CD14-positive monocyte (primary cell): Measurements from ENCODE around the gene DUSP28. TPM values are rescaled to one million over a fixed set of nuclear protein-coding genes. Genes with fewer than 3 reads are reported as not detected.

ENCODE experiments used
- DNase-seq, 3 donors: peaks; one replicate each; pipeline ENCODE4 v3.0.0-alpha.2; 2011 to 2022
- H2AFZ ChIP-seq: 2 replicates; pipeline ENCODE4 v1.6.0; 2012; ENCODE audit warnings: mild to moderate bottlenecking, low read depth, low read length, inconsistent platforms; ENCODE audit not compliant: insufficient read depth, poor library complexity, severe bottlenecking
- H3K27ac ChIP-seq, 2 donors: 1 replicate in 1 of 2; 2 replicates in 1 of 2; pipeline ENCODE4 v1.5.1; 2012 to 2013; ENCODE audit warnings: low read length in 2 of 2, control low read depth in 1 of 2, inconsistent platforms in 1 of 2, low read depth in 1 of 2, mild to moderate bottlenecking in 1 of 2
- H3K27me3 ChIP-seq, 2 donors: one replicate each; pipeline versions ENCODE4 v1.6.0 to v1.6.1; 2011 to 2013; ENCODE audit warnings: low read length in 2 of 2; ENCODE audit not compliant: control insufficient read depth in 2 of 2, insufficient read depth in 2 of 2
- H3K36me3 ChIP-seq, 2 donors: replicated peaks in 1 of 2; 1 replicate in 1 of 2; 2 replicates in 1 of 2; pipeline versions ENCODE4 v1.5.1 to v1.6.1; 2012 to 2013; ENCODE audit warnings: low read length in 2 of 2, control low read depth in 1 of 2, inconsistent platforms in 1 of 2, mild to moderate bottlenecking in 1 of 2; ENCODE audit not compliant: insufficient read depth in 2 of 2, control insufficient read depth in 1 of 2
- H3K4me1 ChIP-seq, 2 donors: 1 replicate in 1 of 2; 2 replicates in 1 of 2; pipeline versions ENCODE4 v1.5.1 to v1.6.1; 2012 to 2013; ENCODE audit warnings: low read length in 2 of 2, control low read depth in 1 of 2, inconsistent platforms in 1 of 2, mild to moderate bottlenecking in 1 of 2, moderate library complexity in 1 of 2; ENCODE audit not compliant: insufficient read depth in 2 of 2, control insufficient read depth in 1 of 2
- H3K4me2 ChIP-seq: replicated peaks from 2 replicates; pipeline ENCODE3; 2012; ENCODE audit warnings: low read length, moderate library complexity, mild to moderate bottlenecking; ENCODE audit not compliant: poor library complexity, severe bottlenecking; ENCODE audit errors: extremely low read depth
- H3K4me3 ChIP-seq, 3 experiments: fragments of 200-600 bp in 1 of 3; sonication (generic) in 1 of 3; replicated peaks in 1 of 3; 1 replicate in 2 of 3; 2 replicates in 1 of 3; pipeline ENCODE4 v1.5.1; 2011 to 2013; ENCODE audit warnings: low read length in 3 of 3, mild to moderate bottlenecking in 3 of 3, control low read depth in 2 of 3, low read depth in 2 of 3, inconsistent platforms in 1 of 3, moderate library complexity in 1 of 3
- H3K79me2 ChIP-seq: 2 replicates; pipeline ENCODE4 v1.6.0; 2012; ENCODE audit warnings: mild to moderate bottlenecking, control low read depth, inconsistent platforms, low read length, moderate library complexity; ENCODE audit not compliant: insufficient read depth
- H3K9ac ChIP-seq: 2 replicates; pipeline ENCODE4 v1.6.0; 2017; ENCODE audit warnings: low read length, mild to moderate bottlenecking; ENCODE audit not compliant: insufficient read depth, poor library complexity, severe bottlenecking
- H3K9me3 ChIP-seq, 2 donors: replicated peaks in 1 of 2; 1 replicate in 1 of 2; 2 replicates in 1 of 2; pipeline versions ENCODE4 v1.5.1 to v1.6.1; 2012 to 2013; ENCODE audit warnings: low read length in 2 of 2, control low read depth in 1 of 2; ENCODE audit not compliant: control insufficient read depth in 1 of 2, insufficient read depth in 1 of 2
- H4K20me1 ChIP-seq: 2 replicates; pipeline ENCODE4 v1.6.0; 2012; ENCODE audit warnings: mild to moderate bottlenecking, low read length, control low read depth, moderate library complexity; ENCODE audit not compliant: insufficient read depth
- H3K27ac Mint-ChIP-seq, 7 donors: one replicate each; pipeline ENCODE4 v1.8.0; 2020; ENCODE audit warnings: mild to moderate bottlenecking in 7 of 7, mixed read lengths in 7 of 7, moderate library complexity in 6 of 7, inconsistent platforms in 2 of 7
- H3K27me3 Mint-ChIP-seq, 3 donors: one replicate each; pipeline ENCODE4 v1.8.0; 2021 to 2022; ENCODE audit warnings: low read depth in 3 of 3, mild to moderate bottlenecking in 3 of 3, mixed read lengths in 3 of 3, moderate library complexity in 3 of 3, inconsistent platforms in 1 of 3
- H3K36me3 Mint-ChIP-seq, 2 donors: one replicate each; pipeline ENCODE4 v1.8.0; 2020; ENCODE audit warnings: mixed read lengths in 2 of 2, inconsistent platforms in 1 of 2, mild to moderate bottlenecking in 1 of 2
- H3K4me1 Mint-ChIP-seq: one replicate; pipeline ENCODE4 v1.8.0; 2020; ENCODE audit warnings: mild to moderate bottlenecking, mixed read lengths
- H3K4me3 Mint-ChIP-seq, 2 donors: one replicate each; pipeline ENCODE4 v1.8.0; 2020; ENCODE audit warnings: mild to moderate bottlenecking in 2 of 2, mixed read lengths in 2 of 2, moderate library complexity in 1 of 2
- H3K9me3 Mint-ChIP-seq, 7 donors: one replicate each; pipeline ENCODE4 v1.8.0; 2020 to 2022; ENCODE audit warnings: mixed read lengths in 7 of 7, mild to moderate bottlenecking in 6 of 7, moderate library complexity in 6 of 7, inconsistent platforms in 2 of 7
- CTCF ChIP-seq: fragments of 200-600 bp; IDR thresholded peaks from one replicate; pipeline ENCODE4 v1.8.0; 2022; ENCODE audit warnings: antibody characterized with exemption, mild to moderate bottlenecking
- WGBS: methylation state at CpG from one replicate; pipeline ENCODE4 v1.1.5; 2013; ENCODE audit warnings: missing lambda C conversion rate; ENCODE audit not compliant: insufficient coverage; 5-methylcytosine and 5-hydroxymethylcytosine counted together
- intact Hi-C, 2 donors: fragments of 100-400 bp; cut with micrococcal nuclease; formaldehyde crosslinking; loops; one replicate each; pipeline versions ENCODE4 v1.15.0 to v1.15.1; 2023
- polyA plus RNA-seq, 3 donors: library from polyadenylated mRNA; depleted of rRNA in 1 of 3; unstranded in 2 of 3; stranded (reverse) in 1 of 3; fragments of 300-500 nt in 2 of 3; fragments of >200 nt in 1 of 3; fragmentation: Illumina TruSeq in 2 of 3; gene quantifications; 1 replicate in 2 of 3; 2 replicates in 1 of 3; pipeline ENCODE4 v1.2.3, GENCODE V29; 2012 to 2021

DUSP28 gene
- polyA plus RNA-seq, 3 donors, result 10.8 to 17.7 (median 17.1) TPM

GRCh38 chr2:240588669-240589068 is 28.5 kb downstream of the DUSP28 start:
- Histone ChIP-seq H3K27me3 (no peaks in the 10 kb centered on the region), H3K4me3 (no peak overlapping the region), H3K27ac (no peak overlapping the region), H3K9me3 (no peaks in the 10 kb centered on the region), H3K36me3 (peaks cover 31 to 48% of the 10 kb centered on the region in 2 donors), H4K20me1 (peaks cover 53% of the 10 kb centered on the region), H2AFZ (no peak overlapping the region), H3K4me2 (no peak overlapping the region), H3K9ac (no peak overlapping the region), H3K79me2 (peaks cover 80% of the 10 kb centered on the region), H3K4me1 (peaks cover 35 to 44% of the 10 kb centered on the region in 2 donors)
- peaks cover 0 to 3% (median 2%) of the 10 kb centered on the region in 3 donors for H3K27me3 Mint-ChIP-seq
- peaks cover 0 to 3% (median 0%) of the 10 kb centered on the region in 7 donors for H3K9me3 Mint-ChIP-seq
- no peak for TF ChIP-seq CTCF
- no peak overlapping the region for H3K4me3 Mint-ChIP-seq
- intact Hi-C loops, result loop anchor here (5.0 to 10.0 kb wide), 3 partner anchors 34 to 564 kb away; partner anchors contain the start of gene NDUFA10 (in 1 of the 2)
- H3K36me3 Mint-ChIP-seq, result peaks cover 41 to 51% of the 10 kb centered on the region in 2 donors
- 92% methylated on average over 4 of the region's 4 CpGs for WGBS
- peaks cover 42% of the 10 kb centered on the region for H3K4me1 Mint-ChIP-seq
- no peak for DNase-seq
- peak overlapping the region in 2 of 7 donors; percentile 0 to 17 for H3K27ac Mint-ChIP-seq

GRCh38 chr2:240589375-240589774 is 29.2 kb downstream of the DUSP28 start:
- H4K20me1 ChIP-seq, result peaks cover 59% of the 10 kb centered on the region
- peaks cover 32 to 37% of the 10 kb centered on the region in 2 donors for H3K4me1 ChIP-seq
- peaks cover 0 to 2% (median under 1%) of the 10 kb centered on the region in 3 donors for H3K27me3 Mint-ChIP-seq
- peak overlapping the region in 1 of 7 donors; percentile 10 for H3K27ac Mint-ChIP-seq
- DNase-seq, result no peak
- H3K27me3 ChIP-seq, result no peaks in the 10 kb centered on the region
- H3K36me3 Mint-ChIP-seq, result peaks cover 40 to 55% of the 10 kb centered on the region in 2 donors
- no peak overlapping the region for H3K4me3 ChIP-seq
- H3K4me3 Mint-ChIP-seq, result no peak overlapping the region
- H3K4me1 Mint-ChIP-seq, result peaks cover 38% of the 10 kb centered on the region
- no peak for TF ChIP-seq CTCF
- no peaks in the 10 kb centered on the region for H3K9me3 ChIP-seq
- intact Hi-C loops, result loop anchor here (5.0 to 10.0 kb wide), 3 partner anchors 33 to 565 kb away; partner anchors contain the start of gene NDUFA10 (in 1 of the 2)
- peaks cover 80% of the 10 kb centered on the region for H3K79me2 ChIP-seq
- H3K4me2 ChIP-seq, result no peak overlapping the region
- no peak overlapping the region for H2AFZ ChIP-seq
- peaks cover 37 to 55% of the 10 kb centered on the region in 2 donors for H3K36me3 ChIP-seq
- no peak overlapping the region for H3K27ac ChIP-seq
- 96% methylated on average over 12 of the region's 14 CpGs for WGBS
- no peak overlapping the region for H3K9ac ChIP-seq
- peaks cover 0 to 1% (median 0%) of the 10 kb centered on the region in 7 donors for H3K9me3 Mint-ChIP-seq
